DOHH2 (cell line): ENCODE results near the gene GOLGA2.

Experiments used
- H3F3A ChIP-seq: fragments of 200-600 bp; sonication (generic), shearing (Covaris generic); 2 replicates; pipeline ENCODE4 v1.6.0; 2016; ENCODE audit warnings: antibody characterized with exemption, mild to moderate bottlenecking; ENCODE audit not compliant: control insufficient read depth, insufficient read depth
- H3K27ac ChIP-seq: fragments of 200-600 bp; sonication (generic); 2 replicates; pipeline ENCODE4 v1.5.1; 2014; ENCODE audit warnings: low read depth, mild to moderate bottlenecking, low read length, moderate library complexity
- H3K27me3 ChIP-seq: fragments of 200-600 bp; sonication (generic); 2 replicates; pipeline ENCODE4 v1.6.1; 2014; ENCODE audit warnings: mild to moderate bottlenecking, low read length, mixed read lengths; ENCODE audit not compliant: control insufficient read depth
- H3K36me3 ChIP-seq: fragments of 200-600 bp; sonication (generic); 2 replicates; pipeline ENCODE4 v1.6.1; 2014; ENCODE audit warnings: mild to moderate bottlenecking, low read length, moderate library complexity, mixed read lengths; ENCODE audit not compliant: control insufficient read depth
- H3K4me1 ChIP-seq: fragments of 200-600 bp; sonication (generic); 2 replicates; pipeline ENCODE4 v1.6.1; 2014; ENCODE audit warnings: mild to moderate bottlenecking, low read length, mixed read lengths; ENCODE audit not compliant: control insufficient read depth
- H3K4me2 ChIP-seq: fragments of 200-600 bp; sonication (generic); 2 replicates; pipeline ENCODE4 v1.6.0; 2014; ENCODE audit warnings: mild to moderate bottlenecking, low read length, moderate library complexity
- H3K4me3 ChIP-seq: fragments of 200-600 bp; sonication (generic); 2 replicates; pipeline ENCODE4 v1.5.1; 2014; ENCODE audit warnings: mild to moderate bottlenecking, low read length, mixed read lengths
- H3K79me2 ChIP-seq: fragments of 200-600 bp; sonication (generic); 2 replicates; pipeline ENCODE4 v1.6.1; 2014; ENCODE audit warnings: mild to moderate bottlenecking, low read length, mixed read lengths; ENCODE audit not compliant: control insufficient read depth
- H3K9me2 ChIP-seq: fragments of 200-600 bp; sonication (generic); replicated peaks from 2 replicates; pipeline ENCODE4 v1.6.1; 2014; ENCODE audit warnings: mild to moderate bottlenecking, low read length, mixed read lengths; ENCODE audit not compliant: control insufficient read depth
- H3K9me3 ChIP-seq: fragments of 200-600 bp; sonication (generic); 2 replicates; pipeline ENCODE4 v1.6.1; 2014; ENCODE audit warnings: antibody characterized with exemption, low read length, mixed read lengths; ENCODE audit not compliant: control insufficient read depth, insufficient read depth
- H4K20me1 ChIP-seq: fragments of 200-600 bp; sonication (generic); 2 replicates; pipeline ENCODE4 v1.6.0; 2014; ENCODE audit warnings: low read depth, mild to moderate bottlenecking, antibody characterized with exemption, low read length, moderate library complexity; ENCODE audit not compliant: control insufficient read depth, insufficient read depth
- CTCF ChIP-seq: fragments of 200-600 bp; sonication (generic); IDR thresholded peaks from one replicate; pipeline ENCODE4 v1.5.1; 2014; ENCODE audit warnings: antibody characterized with exemption, mild to moderate bottlenecking, low read depth, low read length; ENCODE audit not compliant: poor library complexity, severe bottlenecking
- EZH2phosphoT487 ChIP-seq: fragments of 200-600 bp; sonication (generic); IDR thresholded peaks from 2 replicates; pipeline ENCODE4 v1.6.1; 2017; ENCODE audit warnings: borderline replicate concordance, mild to moderate bottlenecking, antibody characterized with exemption, low read length, moderate library complexity, mixed read lengths

GOLGA2 gene

GRCh38 chr9:128254855-128255759 lies 20.7 kb downstream of the GOLGA2 start:
- H3F3A ChIP-seq = no peaks in the 10 kb centered on the region
- no peak overlapping the region for H3K27ac ChIP-seq
- H3K79me2 ChIP-seq = no peaks in the 10 kb centered on the region
- TF ChIP-seq CTCF = peak; percentile 99
- TF ChIP-seq EZH2phosphoT487 = no peak
- H3K9me2 ChIP-seq = no peaks in the 10 kb centered on the region
- H4K20me1 ChIP-seq = no peaks in the 10 kb centered on the region; the same call in 1 of the 2 replicates
- peaks cover 19% of the 10 kb centered on the region for H3K4me1 ChIP-seq
- peaks cover 25% of the 10 kb centered on the region for H3K27me3 ChIP-seq
- no peaks in the 10 kb centered on the region for H3K36me3 ChIP-seq
- H3K9me3 ChIP-seq = no peaks in the 10 kb centered on the region
- H3K4me2 ChIP-seq = no peak overlapping the region
- no peak overlapping the region for H3K4me3 ChIP-seq

- Histone ChIP-seq H3K27ac (no peak overlapping the region), H3K4me1 (peaks cover 22% of the 10 kb centered on the region), H3K4me2 (no peak overlapping the region), H3K27me3 (peaks cover 29% of the 10 kb centered on the region), H3K4me3 (no peak overlapping the region), H4K20me1 (no peaks in the 10 kb centered on the region; the same call in 1 of the 2 replicates), H3K9me2 (no peaks in the 10 kb centered on the region), H3F3A (no peaks in the 10 kb centered on the region), H3K9me3 (no peaks in the 10 kb centered on the region), H3K36me3 (no peaks in the 10 kb centered on the region), H3K79me2 (no peaks in the 10 kb centered on the region)
- TF ChIP-seq EZH2phosphoT487 = no peak
- TF ChIP-seq CTCF = no peak
Measured at GRCh38 chr9:128254362-128254761, 21.4 kb downstream of the GOLGA2 start.

GRCh38 chr9:128253991-128254346 lies 21.8 kb downstream of the GOLGA2 start:
- H3K4me3 ChIP-seq = no peak overlapping the region
- no peaks in the 10 kb centered on the region for H3K9me2 ChIP-seq
- no peak overlapping the region for H3K4me2 ChIP-seq
- no peak for TF ChIP-seq CTCF
- no peak for TF ChIP-seq EZH2phosphoT487
- H3K9me3 ChIP-seq = no peaks in the 10 kb centered on the region
- peaks cover 29% of the 10 kb centered on the region for H3K27me3 ChIP-seq
- H3K36me3 ChIP-seq = no peaks in the 10 kb centered on the region
- no peaks in the 10 kb centered on the region for H3K79me2 ChIP-seq
- no peaks in the 10 kb centered on the region; the same call in 1 of the 2 replicates for H4K20me1 ChIP-seq
- peaks cover 22% of the 10 kb centered on the region for H3K4me1 ChIP-seq
- H3F3A ChIP-seq = no peaks in the 10 kb centered on the region
- no peak overlapping the region for H3K27ac ChIP-seq
